ENCODE measurements around the gene C9orf85. TPM values are rescaled to one million over a fixed set of nuclear protein-coding genes. Genes with fewer than 3 reads are reported as not detected.

Gene C9orf85
- total and polyA plus RNA-seq, 2 of the 8 experiments (the other 6 are each of a cell fraction or from before 2014, with no cell fraction given) = 6.3 to 14.5 TPM

- TF ChIP-seq ASH2L (IDR thresholded peaks at IDR 0.05; ENCODE audit: low read length) = peak; percentile 81
- no peak for TF ChIP-seq TCF12 (IDR thresholded peaks at IDR 0.05; ENCODE audit: low read depth, low read length)
- peak; percentile 28 for TF ChIP-seq TAF7 (optimal IDR thresholded peaks at IDR 0.05; ENCODE audit: borderline replicate concordance, low read depth, low read length)
- no peak for TF ChIP-seq SAP30 (IDR thresholded peaks at IDR 0.05; ENCODE audit: insufficient read depth, insufficient replicate concordance, low read length)
- no peak for TF ChIP-seq NANOG (IDR thresholded peaks at IDR 0.05; ENCODE audit: insufficient read depth, low read depth, low read length, poor library complexity, severe bottlenecking)
- TF ChIP-seq CTBP2 (IDR thresholded peaks at IDR 0.05; ENCODE audit: borderline replicate concordance, insufficient read depth, insufficient read length, low read length) = no peak
- peak; percentile 70; the same call in 1 of the 2 replicates for TF ChIP-seq TAF1 (IDR thresholded peaks at IDR 0.05; ENCODE audit: low read depth, low read length)
- no peak for TF ChIP-seq BRCA1 (IDR thresholded peaks at IDR 0.05; ENCODE audit: low read depth, low read length)
- no peak; the same call in 1 of the 2 replicates for TF ChIP-seq PHF8 (conservative IDR thresholded peaks at IDR 0.05; ENCODE audit: low read depth, low read length)
- peak; percentile 63 for TF ChIP-seq YY1 (IDR thresholded peaks at IDR 0.05; ENCODE audit: low read depth, low read length)
- no peak for TF ChIP-seq FOSL1 (IDR thresholded peaks at IDR 0.05; ENCODE audit: insufficient read depth, low read depth, low read length)
- TF ChIP-seq BCL11A (IDR thresholded peaks at IDR 0.05; ENCODE audit: low read depth in 2 of 2, low read length in 2 of 2) = no peak
- TF ChIP-seq MAX (IDR thresholded peaks at IDR 0.05) = no peak
- no peak for TF ChIP-seq SP1 (IDR thresholded peaks at IDR 0.05; ENCODE audit: low read depth, low read length)
- TF ChIP-seq CHD1 (IDR thresholded peaks at IDR 0.05; ENCODE audit: low read depth, low read length) = no peak; the same call in 1 of the 2 replicates
- no peak for TF ChIP-seq JUND (IDR thresholded peaks at IDR 0.05; ENCODE audit: low read length)
- TF ChIP-seq HDAC2 (IDR thresholded peaks at IDR 0.05; ENCODE audit: borderline replicate concordance in 1 of 2, low read depth in 2 of 2, low read length in 2 of 2) = no peak
- TF ChIP-seq POLR2AphosphoS5 (IDR thresholded peaks at IDR 0.05; ENCODE audit: low read depth, low read length) = no peak
- peak; percentile 23; the same call in 1 of the 2 replicates for TF ChIP-seq TBP (IDR thresholded peaks at IDR 0.05; ENCODE audit: low read depth, low read length)
- TF ChIP-seq CREB1 (IDR thresholded peaks at IDR 0.05) = no peak
- TF ChIP-seq SIRT6 (IDR thresholded peaks at IDR 0.05; ENCODE audit: low read length) = no peak
- TF ChIP-seq KDM1A (IDR thresholded peaks at IDR 0.05; ENCODE audit: borderline replicate concordance, low read length) = no peak
- TF ChIP-seq RNF2 (IDR thresholded peaks at IDR 0.05; ENCODE audit: borderline replicate concordance, low read depth, low read length, missing control alignments, poor library complexity, severe bottlenecking) = no peak
- no peak for TF ChIP-seq CEBPB (IDR thresholded peaks at IDR 0.05; ENCODE audit: low read depth, low read length)
- TF ChIP-seq KDM5A (IDR thresholded peaks at IDR 0.05; ENCODE audit: low read length) = no peak
These were observed 1.4 kb upstream of the C9orf85 start (continued) for GRCh38 chr9:71909887-71910649.
